Common myeloid progenitor, CD34-positive (primary cell): ENCODE results near the gene FOXK1.

Experiments used
- CTCF ChIA-PET: fragments of 350-600 bp; sonication (Branson Sonifier 250); formaldehyde crosslinking; loops from one replicate; lab custom pipeline; 2021; ENCODE audit warnings: antibody characterized with exemption; lab: Charles Lee
- POLR2A ChIA-PET: fragments of 350-600 bp; sonication (Branson Sonifier 250); formaldehyde crosslinking; loops from one replicate; lab custom pipeline; 2021; ENCODE audit warnings: antibody characterized with exemption; lab: Charles Lee
- DNase-seq, 3 donors: peaks; one replicate each; pipeline versions ENCODE4 v3.0.0 to v3.0.0-alpha.2; 2013
- H3K27ac ChIP-seq, 2 experiments: 1 replicate in 1 of 2; 2 replicates in 1 of 2; pipeline ENCODE4 v1.7.0; 2013; ENCODE audit warnings: inconsistent platforms in 2 of 2, low read length in 2 of 2, mild to moderate bottlenecking in 2 of 2, low read depth in 1 of 2, moderate library complexity in 1 of 2; ENCODE audit not compliant: severe bottlenecking in 2 of 2, insufficient read depth in 1 of 2, poor library complexity in 1 of 2
- H3K27me3 ChIP-seq, 5 experiments: replicated peaks in 2 of 5; 1 replicate in 3 of 5; 2 replicates in 2 of 5; pipeline versions ENCODE4 v1.6.1 to v1.7.0; 2013; ENCODE audit warnings: low read length in 4 of 5, mild to moderate bottlenecking in 2 of 5, moderate library complexity in 2 of 5, inconsistent platforms in 1 of 5; ENCODE audit not compliant: insufficient read depth in 5 of 5, control insufficient read depth in 4 of 5
- H3K36me3 ChIP-seq, 4 experiments: 1 replicate in 2 of 4; 2 replicates in 2 of 4; pipeline versions ENCODE4 v1.6.1 to v1.7.0; 2013; ENCODE audit warnings: low read length in 3 of 4, control low read depth in 1 of 4, mild to moderate bottlenecking in 1 of 4; ENCODE audit not compliant: control insufficient read depth in 4 of 4, insufficient read depth in 4 of 4
- H3K4me1 ChIP-seq, 4 experiments: 1 replicate in 3 of 4; 2 replicates in 1 of 4; pipeline versions ENCODE4 v1.6.1 to v1.7.1; 2013; ENCODE audit warnings: low read length in 3 of 4, mild to moderate bottlenecking in 3 of 4, control low read depth in 1 of 4, inconsistent platforms in 1 of 4, moderate library complexity in 1 of 4; ENCODE audit not compliant: control insufficient read depth in 4 of 4, insufficient read depth in 4 of 4; ENCODE audit errors: control extremely low read depth in 1 of 4
- H3K4me3 ChIP-seq, 7 experiments: 1 replicate in 4 of 7; 2 replicates in 3 of 7; pipeline versions ENCODE4 v1.5.1 to v1.7.0; 2013; ENCODE audit warnings: mild to moderate bottlenecking in 7 of 7, low read length in 6 of 7, moderate library complexity in 6 of 7, inconsistent platforms in 2 of 7, low read depth in 2 of 7, control low read depth in 1 of 7; ENCODE audit not compliant: insufficient read depth in 4 of 7, control insufficient read depth in 1 of 7; ENCODE audit errors: extremely low read depth in 1 of 7
- H3K9me3 ChIP-seq, 5 experiments: 1 replicate in 4 of 5; 2 replicates in 1 of 5; pipeline versions ENCODE4 v1.6.1 to v1.7.1; 2013; ENCODE audit warnings: low read length in 4 of 5, mild to moderate bottlenecking in 2 of 5, inconsistent platforms in 1 of 5, low read depth in 1 of 5, moderate library complexity in 1 of 5; ENCODE audit not compliant: control insufficient read depth in 4 of 5, insufficient read depth in 2 of 5; ENCODE audit errors: control extremely low read depth in 1 of 5
- WGBS: methylation state at CpG from one replicate; pipeline ENCODE4 v1.1.5; 2013; ENCODE audit not compliant: insufficient coverage; 5-methylcytosine and 5-hydroxymethylcytosine counted together

Gene FOXK1

DNA sequence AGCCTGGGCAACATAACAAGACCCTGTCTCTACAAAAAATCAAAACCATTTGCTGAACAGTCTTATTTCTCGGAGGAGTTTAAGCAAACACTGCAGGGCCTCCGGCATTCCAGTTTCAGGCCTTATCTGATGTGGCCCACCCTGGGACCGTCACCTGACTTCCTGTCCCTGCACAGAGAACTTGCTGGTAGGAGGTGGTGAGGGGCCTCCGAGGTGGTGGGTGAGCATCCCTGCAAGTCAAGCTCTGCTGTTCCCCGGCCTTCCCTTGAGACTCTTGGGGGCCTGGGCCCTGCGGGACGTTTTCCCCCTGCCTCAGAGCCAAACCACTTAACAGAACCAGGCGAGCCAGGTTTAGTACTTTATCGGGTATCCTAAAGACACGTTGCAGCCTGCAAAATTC lies 48.9 kb downstream of the FOXK1 start:
- no peak for DNase-seq
- Histone ChIP-seq H3K9me3 (no peaks in the 10 kb centered on the region), H3K27ac (no peak overlapping the region), H3K4me1 (peaks cover 0 to 41% (median 32%) of the 10 kb centered on the region in 4 experiments), H3K36me3 (peaks cover 4 to 30% (median 9%) of the 10 kb centered on the region in 4 experiments), H3K27me3 (no peaks in the 10 kb centered on the region), H3K4me3 (peak overlapping the region in 1 of 7 experiments; percentile 2)
- POLR2A ChIA-PET, result no interaction called here
- CTCF ChIA-PET, result no interaction called here
- WGBS, result 51% methylated on average over 10 of the region's 10 CpGs

GRCh38 chr7:4731803-4732202 lies 49.7 kb downstream of the FOXK1 start:
- 99% methylated on average over 9 of the region's 16 CpGs for WGBS
- peaks cover 4 to 32% (median 9%) of the 10 kb centered on the region in 4 experiments for H3K36me3 ChIP-seq

GRCh38 chr7:4733936-4734528 lies 51.9 kb downstream of the FOXK1 start:
- Histone ChIP-seq H3K27me3 (no peaks in the 10 kb centered on the region), H3K9me3 (no peaks in the 10 kb centered on the region), H3K36me3 (peaks cover 3 to 27% (median 7%) of the 10 kb centered on the region in 4 experiments), H3K4me3 (peak overlapping the region in 3 of 7 experiments; percentile 5 to 36 (median 28)), H3K4me1 (peaks cover 0 to 43% (median 42%) of the 10 kb centered on the region in 4 experiments), H3K27ac (no peak overlapping the region)
- WGBS, result 63% methylated on average over 15 of the region's 15 CpGs
- POLR2A ChIA-PET, result no interaction called here
- CTCF ChIA-PET, result interaction anchor here (1.2 to 4.3 kb wide), 8 partner anchors 8 to 22 kb away, joined by 3 to 20 read pairs (median 4); no protein-coding TSS in a partner anchor
- DNase-seq, result peak in 2 of 3 donors; percentile 83 to 84

More at GRCh38 chr7:4731803-4732202, 49.7 kb downstream of the FOXK1 start:
- no peak overlapping the region for H3K27ac ChIP-seq
- H3K4me3 ChIP-seq, result no peak overlapping the region
- CTCF ChIA-PET, result no interaction called here
- POLR2A ChIA-PET, result no interaction called here
- H3K4me1 ChIP-seq, result peaks cover 0 to 35% (median 29%) of the 10 kb centered on the region in 4 experiments
- H3K9me3 ChIP-seq, result no peaks in the 10 kb centered on the region
- no peak for DNase-seq
- no peaks in the 10 kb centered on the region for H3K27me3 ChIP-seq

- WGBS, result 90% methylated on average over 16 of the region's 23 CpGs
- Histone ChIP-seq H3K4me3 (no peak overlapping the region), H3K4me1 (peaks cover 0 to 51% (median 50%) of the 10 kb centered on the region in 4 experiments), H3K27me3 (no peaks in the 10 kb centered on the region), H3K27ac (no peak overlapping the region), H3K36me3 (peaks cover 3 to 26% (median 7%) of the 10 kb centered on the region in 4 experiments), H3K9me3 (no peaks in the 10 kb centered on the region)
- ChIA-PET POLR2A (no interaction called here), CTCF (interaction anchor here (0.5 to 4.3 kb wide), 9 partner anchors 9 to 104 kb away, joined by 3 to 20 read pairs (median 4); no protein-coding TSS in a partner anchor)
- no peak for DNase-seq
Observed at GRCh38 chr7:4734587-4735345, 52.7 kb downstream of the FOXK1 start.

GRCh38 chr7:4737300-4737699 lies 55.2 kb downstream of the FOXK1 start:
- CTCF ChIA-PET, result interaction anchor here (1.2 to 4.3 kb wide), 2 partner anchors 16 to 18 kb away, joined by 3 to 15 read pairs; no protein-coding TSS in a partner anchor
- Histone ChIP-seq H3K36me3 (peaks cover 7 to 29% (median 16%) of the 10 kb centered on the region in 4 experiments), H3K27me3 (no peaks in the 10 kb centered on the region), H3K27ac (no peak overlapping the region), H3K4me3 (no peak overlapping the region), H3K9me3 (no peaks in the 10 kb centered on the region), H3K4me1 (peaks cover 0 to 41% (median 39%) of the 10 kb centered on the region in 4 experiments)
- POLR2A ChIA-PET, result no interaction called here
- WGBS, result 98% methylated on average over 15 of the region's 15 CpGs
- no peak for DNase-seq

- peaks cover 4 to 33% (median 20%) of the 10 kb centered on the region in 4 experiments for H3K36me3 ChIP-seq
- DNase-seq, result peak; percentile 69 to 78 (median 69)
- 32% methylated on average over 21 of the region's 23 CpGs for WGBS
- H3K4me3 ChIP-seq, result peak overlapping the region in 4 of 7 experiments; percentile 3 to 34 (median 18)
- H3K9me3 ChIP-seq, result no peaks in the 10 kb centered on the region
- H3K27ac ChIP-seq, result peak overlapping the region in 1 of 2 experiments; percentile 61
- ChIA-PET CTCF (interaction anchor here (0.6 to 1.7 kb wide), 6 partner anchors 14 to 97 kb away, joined by 3 to 4 read pairs (median 3); no protein-coding TSS in a partner anchor), POLR2A (no interaction called here)
- peaks cover 0 to 38% (median 34%) of the 10 kb centered on the region in 4 experiments for H3K4me1 ChIP-seq
- H3K27me3 ChIP-seq, result no peaks in the 10 kb centered on the region
Observed at GRCh38 chr7:4738711-4739527, 56.8 kb downstream of the FOXK1 start.
